HG02798 (cell line): ENCODE data around the gene VPS18.
A peak's percentile ranks its signal among the peaks of the same experiment; 100 is the strongest.

Source experiments
- ATAC-seq: cut with Tn5 transposase; IDR thresholded peaks from one replicate; pipeline ENCODE4 v1.9.1; 2021; ENCODE audit warnings: mild to moderate bottlenecking; ENCODE audit not compliant: unreplicated experiment, poor library complexity

The VPS18 gene

DNA sequence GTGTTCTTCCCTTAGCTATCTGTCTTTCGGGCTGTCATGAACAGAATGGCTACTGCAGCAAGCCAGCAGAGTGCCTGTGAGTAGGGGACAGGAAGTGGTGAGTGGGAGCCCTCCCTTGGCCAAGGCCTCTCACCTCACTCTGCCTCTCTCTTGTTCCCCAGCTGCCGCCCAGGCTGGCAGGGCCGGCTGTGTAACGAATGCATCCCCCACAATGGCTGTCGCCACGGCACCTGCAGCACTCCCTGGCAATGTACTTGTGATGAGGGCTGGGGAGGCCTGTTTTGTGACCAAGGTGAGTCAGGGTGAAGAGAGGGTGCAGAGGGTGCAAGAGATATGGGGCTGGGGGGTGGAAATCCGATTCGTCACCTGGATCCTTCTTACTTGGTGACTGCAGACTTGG lies 37.9 kb downstream of the VPS18 start:
- no peak for ATAC-seq

DNA sequence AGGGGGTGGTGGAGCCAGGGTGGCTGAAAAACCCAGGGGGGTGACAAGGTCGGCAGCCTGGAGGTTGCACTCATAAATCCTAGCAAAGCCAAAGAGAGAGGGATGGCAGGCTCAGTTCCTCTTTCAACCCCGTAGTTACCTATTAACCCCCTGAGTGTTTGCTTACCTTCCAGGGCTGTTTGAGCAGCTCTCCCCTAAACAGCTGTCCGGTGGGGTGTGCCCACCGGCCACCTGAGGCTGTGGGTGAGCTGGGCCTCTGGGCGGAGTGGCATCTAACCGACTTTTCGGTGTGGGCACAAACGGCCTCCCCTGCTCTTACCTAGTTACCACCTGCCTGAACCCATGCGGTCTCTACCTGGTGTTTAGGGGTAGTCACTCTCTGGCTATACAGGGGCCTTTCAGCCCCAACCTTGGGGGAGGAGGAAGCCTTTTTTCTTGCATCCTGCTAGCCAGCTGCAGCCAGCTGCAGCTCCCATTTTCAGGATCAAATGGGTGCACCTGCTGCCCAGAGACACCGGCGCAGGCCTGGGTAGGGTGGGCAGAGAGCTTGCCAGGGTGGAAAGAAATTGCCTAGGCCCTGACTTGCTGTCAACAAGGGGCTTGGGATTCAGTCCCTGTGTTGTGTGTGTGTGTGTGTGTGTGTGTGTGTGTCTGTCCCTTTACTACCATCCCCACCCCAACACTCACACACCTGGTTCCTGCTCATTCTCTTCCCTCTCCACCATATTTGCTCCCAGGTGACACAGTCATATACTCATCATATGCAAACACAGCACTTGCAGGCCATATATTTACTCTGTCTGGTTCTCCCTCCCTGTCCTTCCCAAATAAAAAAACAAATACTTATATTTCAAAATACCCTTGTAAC lies 38.6 kb downstream of the VPS18 start:
- ATAC-seq, result no peak

DNA sequence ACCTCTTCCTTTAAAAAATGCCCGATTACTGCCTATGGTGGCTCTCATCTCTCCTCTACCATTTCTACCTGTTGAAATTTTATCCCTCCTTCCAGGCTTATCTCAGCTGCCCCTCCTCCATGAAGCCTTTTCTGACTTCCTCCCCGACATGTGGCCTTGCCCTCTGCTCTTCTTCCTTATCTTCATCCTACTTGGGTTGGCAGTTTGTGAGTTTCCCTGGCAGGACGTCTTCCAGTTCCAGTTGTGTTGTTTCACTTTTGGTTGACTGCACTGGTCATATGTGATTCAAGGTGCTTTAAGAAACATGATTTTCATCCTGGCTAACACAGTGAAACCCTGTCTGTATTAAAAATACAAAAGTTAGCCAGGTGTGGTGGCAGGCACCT lies 39.3 kb downstream of the VPS18 start:
- no peak for ATAC-seq

DNA sequence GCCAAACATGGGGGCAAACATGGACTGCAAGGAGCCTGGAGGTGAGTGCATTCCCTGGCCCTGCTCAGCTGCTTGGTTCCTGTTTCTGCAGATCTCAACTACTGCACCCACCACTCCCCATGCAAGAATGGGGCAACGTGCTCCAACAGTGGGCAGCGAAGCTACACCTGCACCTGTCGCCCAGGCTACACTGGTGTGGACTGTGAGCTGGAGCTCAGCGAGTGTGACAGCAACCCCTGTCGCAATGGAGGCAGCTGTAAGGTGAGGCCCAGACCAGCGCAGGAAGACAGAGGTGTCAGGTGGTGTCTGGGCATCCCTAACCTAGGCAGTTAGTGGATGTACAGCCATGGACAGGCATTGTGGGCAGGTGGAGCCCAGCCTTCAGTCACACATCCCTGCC lies 40.2 kb downstream of the VPS18 start:
- no peak for ATAC-seq

DNA sequence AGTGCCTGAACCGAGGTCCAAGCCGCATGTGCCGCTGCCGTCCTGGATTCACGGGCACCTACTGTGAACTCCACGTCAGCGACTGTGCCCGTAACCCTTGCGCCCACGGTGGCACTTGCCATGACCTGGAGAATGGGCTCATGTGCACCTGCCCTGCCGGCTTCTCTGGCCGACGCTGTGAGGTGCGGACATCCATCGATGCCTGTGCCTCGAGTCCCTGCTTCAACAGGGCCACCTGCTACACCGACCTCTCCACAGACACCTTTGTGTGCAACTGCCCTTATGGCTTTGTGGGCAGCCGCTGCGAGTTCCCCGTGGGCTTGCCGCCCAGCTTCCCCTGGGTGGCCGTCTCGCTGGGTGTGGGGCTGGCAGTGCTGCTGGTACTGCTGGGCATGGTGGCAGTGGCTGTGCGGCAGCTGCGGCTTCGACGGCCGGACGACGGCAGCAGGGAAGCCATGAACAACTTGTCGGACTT lies 42.0 kb downstream of the VPS18 start:
- no peak for ATAC-seq

DNA sequence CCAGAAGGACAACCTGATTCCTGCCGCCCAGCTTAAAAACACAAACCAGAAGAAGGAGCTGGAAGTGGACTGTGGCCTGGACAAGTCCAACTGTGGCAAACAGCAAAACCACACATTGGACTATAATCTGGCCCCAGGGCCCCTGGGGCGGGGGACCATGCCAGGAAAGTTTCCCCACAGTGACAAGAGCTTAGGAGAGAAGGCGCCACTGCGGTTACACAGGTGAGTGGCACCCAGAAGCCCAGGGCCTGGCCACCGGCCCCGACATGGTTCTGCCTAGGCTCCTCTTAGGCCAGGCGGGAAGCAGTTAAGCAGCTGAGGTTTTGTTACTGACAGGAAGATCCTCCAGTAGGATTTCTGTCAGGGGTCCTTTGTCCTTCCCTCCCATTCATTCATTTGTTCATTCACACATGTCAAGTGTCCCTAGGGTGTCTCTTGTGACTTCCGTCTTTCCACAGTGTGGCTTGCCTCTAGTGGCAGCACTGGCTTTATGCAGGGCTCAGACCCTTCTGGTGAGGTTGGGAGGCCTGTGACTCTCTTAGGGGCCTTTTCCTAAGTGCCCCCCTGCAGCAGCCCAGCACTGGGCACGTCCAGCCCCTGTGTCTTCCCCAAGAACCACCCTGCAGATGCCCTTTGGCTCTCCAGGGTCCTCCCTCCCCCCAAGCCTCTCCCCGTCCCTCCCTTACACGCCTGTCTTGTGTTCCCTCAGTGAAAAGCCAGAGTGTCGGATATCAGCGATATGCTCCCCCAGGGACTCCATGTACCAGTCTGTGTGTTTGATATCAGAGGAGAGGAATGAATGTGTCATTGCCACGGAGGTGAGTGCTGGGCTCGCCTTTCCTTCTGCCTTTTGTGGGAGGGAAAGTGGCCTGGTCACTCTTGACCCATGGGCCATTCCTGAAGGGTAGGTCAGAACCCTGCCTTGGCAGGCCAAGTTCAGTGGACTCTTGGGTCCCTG lies 42.7 kb downstream of the VPS18 start:
- ATAC-seq, result no peak

DNA sequence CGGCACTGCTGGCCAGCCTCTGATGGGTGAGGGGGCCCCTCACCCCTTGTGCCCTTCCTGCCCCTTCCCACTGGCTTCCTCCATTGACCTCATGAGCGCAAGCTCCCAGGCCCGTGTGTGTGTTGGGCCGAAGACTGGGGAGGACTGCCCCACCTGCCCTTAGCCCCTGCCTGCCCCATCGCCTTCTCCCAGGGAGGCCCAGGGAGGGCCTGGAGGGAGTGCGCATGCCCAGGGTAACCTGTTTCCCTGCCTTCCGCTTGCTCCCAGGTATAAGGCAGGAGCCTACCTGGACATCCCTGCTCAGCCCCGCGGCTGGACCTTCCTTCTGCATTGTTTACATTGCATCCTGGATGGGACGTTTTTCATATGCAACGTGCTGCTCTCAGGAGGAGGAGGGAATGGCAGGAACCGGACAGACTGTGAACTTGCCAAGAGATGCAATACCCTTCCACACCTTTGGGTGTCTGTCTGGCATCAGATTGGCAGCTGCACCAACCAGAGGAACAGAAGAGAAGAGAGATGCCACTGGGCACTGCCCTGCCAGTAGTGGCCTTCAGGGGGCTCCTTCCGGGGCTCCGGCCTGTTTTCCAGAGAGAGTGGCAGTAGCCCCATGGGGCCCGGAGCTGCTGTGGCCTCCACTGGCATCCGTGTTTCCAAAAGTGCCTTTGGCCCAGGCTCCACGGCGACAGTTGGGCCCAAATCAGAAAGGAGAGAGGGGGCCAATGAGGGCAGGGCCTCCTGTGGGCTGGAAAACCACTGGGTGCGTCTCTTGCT lies 43.7 kb downstream of the VPS18 start:
- ATAC-seq, result no peak

DNA sequence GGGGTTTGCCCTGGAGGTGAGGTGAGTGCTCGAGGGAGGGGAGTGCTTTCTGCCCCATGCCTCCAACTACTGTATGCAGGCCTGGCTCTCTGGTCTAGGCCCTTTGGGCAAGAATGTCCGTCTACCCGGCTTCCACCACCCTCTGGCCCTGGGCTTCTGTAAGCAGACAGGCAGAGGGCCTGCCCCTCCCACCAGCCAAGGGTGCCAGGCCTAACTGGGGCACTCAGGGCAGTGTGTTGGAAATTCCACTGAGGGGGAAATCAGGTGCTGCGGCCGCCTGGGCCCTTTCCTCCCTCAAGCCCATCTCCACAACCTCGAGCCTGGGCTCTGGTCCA lies 44.3 kb downstream of the VPS18 start:
- ATAC-seq, result no peak

DNA sequence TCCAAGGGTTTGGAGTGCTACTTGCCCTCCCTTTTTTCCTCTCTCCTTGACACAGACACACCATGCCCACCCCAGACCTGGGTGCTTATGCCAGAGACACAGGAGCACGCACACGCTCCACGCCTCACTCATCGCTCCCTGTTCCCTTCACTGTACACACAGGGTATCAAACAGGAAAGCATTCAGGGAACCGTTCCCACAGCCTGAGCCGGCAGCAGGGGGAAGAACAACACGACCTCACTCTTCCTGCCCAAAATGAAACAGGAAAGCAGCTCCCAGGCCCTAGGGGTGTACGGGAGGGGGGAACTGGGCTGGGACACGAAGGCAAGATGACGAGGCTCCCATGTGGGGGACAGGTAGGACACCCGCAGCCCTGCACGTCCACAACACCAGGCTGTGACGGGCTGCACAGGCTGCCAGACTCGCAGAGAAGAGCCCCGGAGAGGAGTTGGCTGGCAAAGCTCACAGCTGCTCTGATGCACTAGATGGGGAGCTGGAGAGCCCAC lies 46.1 kb downstream of the VPS18 start:
- no peak for ATAC-seq

DNA sequence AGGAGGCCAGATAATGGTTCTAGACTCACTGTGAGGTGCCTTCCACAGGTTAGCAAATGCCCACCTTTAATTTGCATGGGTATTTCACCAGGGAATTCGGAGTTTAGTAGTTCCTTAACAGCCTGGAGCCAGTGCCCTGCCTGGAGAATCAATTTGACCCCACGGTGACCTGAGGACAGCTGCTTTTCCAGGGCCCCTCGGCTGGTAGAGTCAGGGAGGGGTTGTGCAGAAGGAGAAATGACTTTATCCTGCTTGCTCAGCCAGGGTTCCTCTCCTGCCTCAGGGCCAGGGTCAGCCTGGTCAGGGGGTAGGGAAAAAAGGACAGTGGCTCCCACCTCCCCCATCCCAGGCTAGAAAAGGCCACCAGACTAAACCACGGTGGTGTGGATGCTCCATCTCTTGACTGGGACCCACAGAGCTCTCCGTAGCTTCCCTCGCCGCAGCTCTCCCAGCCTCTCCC lies 46.8 kb downstream of the VPS18 start:
- no peak for ATAC-seq

DNA sequence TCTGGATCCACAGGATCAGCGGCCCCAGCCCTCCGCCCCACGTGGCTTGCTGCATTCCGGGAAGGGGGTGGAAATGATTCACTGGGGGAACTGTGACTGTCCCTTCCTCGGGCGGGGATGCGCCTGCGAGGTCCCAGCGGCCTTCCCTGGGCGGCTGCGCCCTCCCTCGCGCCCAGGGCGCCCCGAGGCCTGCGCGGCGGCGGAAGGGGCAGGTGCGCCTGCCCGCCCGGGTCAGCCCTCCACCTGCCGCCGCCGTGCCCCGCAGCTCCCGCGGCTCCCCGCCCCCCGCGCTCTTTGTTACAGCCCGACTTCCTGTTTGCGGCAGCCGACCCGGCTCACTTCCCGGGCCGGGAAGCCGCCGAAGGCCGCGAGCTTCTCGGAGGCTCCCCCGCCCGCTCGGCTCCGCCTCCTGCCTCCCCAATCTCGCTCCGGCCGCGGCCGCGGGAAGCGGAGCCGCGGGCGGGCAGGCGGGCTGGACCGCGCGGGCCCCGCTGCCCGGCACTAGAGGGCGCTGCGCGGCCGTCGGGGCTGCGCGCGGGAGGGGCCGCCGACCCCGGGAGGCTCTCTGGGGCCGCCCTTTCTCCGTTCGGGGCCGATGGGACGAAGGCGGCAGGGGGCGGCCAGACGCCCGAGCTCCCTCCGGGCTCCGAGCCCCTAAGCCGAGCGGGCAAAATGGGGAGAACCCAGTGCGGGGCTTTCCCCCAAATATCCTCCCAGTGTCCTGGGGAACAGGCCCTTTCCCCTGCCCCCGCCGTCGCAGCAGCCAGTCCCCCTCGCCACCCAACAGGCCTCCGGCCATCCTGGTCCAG lies 47.5 kb downstream of the VPS18 start:
- peak; percentile 84 for ATAC-seq

DNA sequence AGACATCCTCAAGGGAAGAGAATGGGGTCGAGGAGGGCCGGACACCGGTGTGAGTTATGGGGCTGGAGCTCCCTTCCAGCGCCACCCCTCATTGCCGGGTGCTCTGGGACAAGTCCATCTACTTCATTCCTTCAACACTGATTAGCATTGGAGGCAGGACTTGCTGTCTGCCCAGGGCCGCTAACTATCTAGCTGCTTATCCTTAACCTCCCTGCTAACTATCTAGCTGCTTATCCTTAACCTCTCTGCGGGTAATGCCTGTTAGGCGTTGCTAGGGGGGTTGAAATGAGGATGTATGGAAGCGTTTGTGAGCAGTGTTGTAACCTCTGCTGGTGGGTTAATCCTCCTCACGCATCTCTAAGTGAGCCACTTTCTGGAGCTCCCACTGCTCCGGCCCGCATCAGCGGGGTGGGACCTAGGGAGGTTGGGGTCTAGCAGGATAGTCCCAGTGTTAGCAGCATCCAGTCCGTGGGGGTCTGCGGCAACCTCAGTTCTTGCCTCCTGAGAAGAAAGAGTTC lies 48.1 kb downstream of the VPS18 start:
- ATAC-seq, result no peak

DNA sequence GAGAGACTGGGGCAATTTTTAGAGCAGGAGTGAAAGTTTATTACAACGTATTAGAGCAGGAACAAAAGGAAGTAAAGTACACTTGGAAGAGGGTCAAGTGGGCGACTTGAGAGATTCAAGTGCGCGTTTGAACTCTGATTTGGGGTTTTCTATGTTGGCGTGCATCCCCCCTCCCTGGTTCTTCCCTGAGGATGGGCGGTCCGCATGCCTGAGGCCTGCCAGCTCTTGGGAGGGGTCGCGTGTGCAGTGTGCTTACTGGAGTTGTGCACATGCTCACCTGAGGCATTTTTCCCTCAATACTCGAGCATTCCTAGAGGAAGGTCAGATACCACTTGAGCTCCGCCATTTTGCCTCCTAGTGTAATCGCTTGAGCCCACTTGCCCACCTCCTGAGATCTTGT lies 48.6 kb downstream of the VPS18 start:
- no peak for ATAC-seq

DNA sequence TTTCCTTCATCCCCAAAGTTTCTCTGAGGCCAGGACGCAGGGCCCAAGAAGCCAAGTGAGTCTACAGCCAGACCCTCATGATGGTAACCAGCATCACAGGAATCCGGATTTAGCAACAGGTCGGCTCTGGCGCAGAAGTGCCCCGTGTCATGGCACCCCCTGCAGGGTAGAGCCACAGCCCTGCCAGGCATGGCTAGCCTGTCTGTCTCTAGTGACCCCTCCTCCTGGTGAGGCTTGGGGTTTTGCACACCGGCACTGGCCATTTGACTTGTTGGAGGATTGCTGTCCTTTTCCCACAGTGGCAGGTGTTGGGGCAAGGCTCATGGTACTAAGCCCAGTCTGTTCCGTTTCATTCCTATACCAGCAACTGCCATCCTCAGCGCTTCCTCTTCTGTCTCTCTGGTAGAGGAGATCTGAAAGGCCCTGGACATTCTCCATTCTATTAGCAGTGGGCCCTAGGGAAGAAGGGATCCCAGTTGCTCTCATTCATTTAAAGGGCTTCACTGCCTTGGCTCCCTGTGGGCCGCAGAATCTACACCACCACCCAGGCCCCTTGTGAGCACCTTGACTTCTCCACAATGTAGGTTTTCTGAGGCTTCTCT lies 49.6 kb downstream of the VPS18 start:
- ATAC-seq, result no peak

DNA sequence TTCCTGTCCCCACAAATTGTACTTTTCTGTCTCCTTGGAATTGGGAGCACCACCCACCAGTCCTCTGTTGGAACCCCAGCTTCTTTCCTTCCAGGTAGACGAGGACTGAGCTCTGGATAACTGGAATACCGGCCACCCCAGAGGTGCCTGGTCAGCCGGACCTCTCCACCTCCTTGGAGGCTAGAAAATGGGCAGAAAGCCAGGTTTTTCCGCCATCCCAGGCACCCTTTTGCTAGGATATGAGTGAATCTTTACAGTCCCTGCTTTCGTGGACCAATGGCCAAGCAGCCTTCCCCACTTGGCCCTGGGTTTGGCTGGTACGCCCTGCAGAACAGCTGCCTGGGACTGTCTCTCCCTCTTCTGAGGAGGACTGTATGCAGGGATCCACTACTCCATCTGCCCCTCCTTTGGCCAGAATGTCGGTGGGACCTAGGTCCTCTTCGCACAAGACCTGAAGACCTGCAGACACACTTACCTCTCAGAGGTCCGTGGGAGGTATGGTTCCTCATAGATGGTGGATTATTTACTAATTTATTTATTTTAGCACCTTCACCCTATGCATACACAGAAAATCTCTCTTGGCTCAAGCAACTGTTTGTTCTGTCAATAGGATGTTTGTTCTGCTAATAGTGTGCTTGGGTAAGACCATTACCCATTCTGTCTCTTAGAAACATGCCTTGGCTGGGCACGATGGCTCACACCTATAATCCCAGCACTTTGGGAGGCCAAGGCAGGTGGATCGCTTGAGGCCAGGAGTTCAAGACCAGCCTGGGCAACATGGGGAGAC lies 50.5 kb downstream of the VPS18 start:
- no peak for ATAC-seq

DNA sequence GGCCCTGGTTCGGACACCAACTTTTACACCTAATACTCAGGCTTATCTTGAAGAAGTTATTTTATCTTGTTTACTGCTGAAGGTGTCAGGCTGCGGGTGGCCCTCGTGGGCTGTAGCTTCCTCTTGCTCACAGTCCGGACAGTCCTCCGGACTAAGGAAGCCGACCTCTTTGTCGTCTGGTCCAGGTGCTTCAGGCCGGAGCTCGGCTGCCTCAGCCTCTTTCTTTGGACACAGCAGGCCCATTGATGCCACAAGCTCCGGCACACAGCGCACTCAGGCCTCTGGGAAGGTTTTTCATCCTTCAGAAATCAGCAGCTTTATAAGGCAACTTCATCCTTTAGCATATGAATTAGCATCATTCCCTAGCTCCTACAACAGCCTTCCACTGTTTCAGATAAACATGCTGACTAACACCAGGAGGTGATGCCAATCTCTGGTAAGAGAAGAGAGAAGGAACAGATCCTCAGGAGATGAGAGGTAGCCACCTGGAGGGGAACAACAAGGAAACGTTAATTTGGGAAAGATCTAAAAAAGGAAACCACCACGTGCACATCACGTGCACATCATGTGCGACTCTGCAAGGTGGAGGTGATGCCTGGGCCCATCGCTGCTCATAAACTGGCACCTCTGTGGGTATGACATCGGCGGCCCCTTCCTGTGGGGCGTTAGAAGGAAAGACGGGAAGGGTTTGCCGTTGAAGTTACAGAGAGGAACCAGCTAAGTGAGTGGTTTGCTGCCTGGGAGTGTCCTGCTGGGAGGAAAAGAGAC lies 54.6 kb downstream of the VPS18 start:
- no peak for ATAC-seq

DNA sequence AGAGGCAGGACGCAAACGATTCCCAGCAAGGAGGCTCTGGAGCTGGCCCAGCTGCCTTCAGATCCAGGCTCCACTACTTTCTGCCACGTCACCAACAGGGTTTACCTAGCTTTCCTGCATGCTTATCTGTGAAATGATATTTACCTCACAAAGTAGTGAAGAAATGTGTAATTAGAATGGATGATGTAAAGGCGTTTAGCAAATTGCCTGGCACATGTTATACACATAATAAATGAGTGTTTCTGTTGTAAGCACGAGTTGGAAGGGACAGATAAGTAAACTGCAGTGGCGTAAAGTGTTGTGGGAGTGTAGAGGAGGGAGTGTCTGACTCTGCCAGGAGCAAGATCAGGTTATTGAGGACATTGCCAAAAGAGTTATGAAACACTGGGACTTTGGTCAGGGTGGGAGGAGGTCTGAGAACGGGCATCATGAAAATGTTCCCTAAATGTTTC lies 55.5 kb downstream of the VPS18 start:
- no peak for ATAC-seq
